Fibroblast of mammary gland (primary cell): ENCODE measurements around the gene GSK3A.
A peak's percentile ranks its signal among the peaks of the same experiment; 100 is the strongest.

ENCODE experiments used
- DNase-seq: peaks from one replicate; pipeline ENCODE4 v3.0.0-alpha.2; 2010; ENCODE audit warnings: low read depth
- H3K4me3 ChIP-seq: 2 replicates; pipeline ENCODE4 v1.5.1; 2011; ENCODE audit warnings: low read depth, mild to moderate bottlenecking, low read length, moderate library complexity; ENCODE audit not compliant: control insufficient read depth
- CTCF ChIP-seq: conservative IDR thresholded peaks from 2 replicates; pipeline ENCODE4 v1.5.1; 2011; ENCODE audit warnings: low read depth, low read length, inconsistent platforms; ENCODE audit not compliant: control insufficient read depth, insufficient read depth

The GSK3A gene

GRCh38 chr19:42217520-42218437 is 24.6 kb downstream of the GSK3A start, which contains the start of gene DEDD2:
DEDD2 (minus strand) TSS chr19:42217677; CDS start chr19:42217007, 670 bp downstream.
- peak within 1 kb of the TSS; percentile 93 for H3K4me3 ChIP-seq
- no peak for TF ChIP-seq CTCF
- peak; percentile 99 for DNase-seq

GRCh38 chr19:42216653-42217519 is 25.5 kb downstream of the GSK3A start:
- no peak for TF ChIP-seq CTCF
- H3K4me3 ChIP-seq, result peak overlapping the region; percentile 93
- DNase-seq, result peak; percentile 11

GRCh38 chr19:42214810-42215485 is 27.5 kb downstream of the GSK3A start:
- no peak for DNase-seq
- H3K4me3 ChIP-seq, result no peak overlapping the region
- no peak for TF ChIP-seq CTCF

- no peak overlapping the region for H3K4me3 ChIP-seq
- TF ChIP-seq CTCF, result no peak
- no peak for DNase-seq
Observed at GRCh38 chr19:42212886-42213285, 29.5 kb downstream of the GSK3A start.

- DNase-seq, result no peak
- no peak for TF ChIP-seq CTCF
- no peak overlapping the region for H3K4me3 ChIP-seq
Observed at GRCh38 chr19:42208612-42209011, 33.8 kb downstream of the GSK3A start.

- TF ChIP-seq CTCF, result no peak
- peak; percentile 83 for DNase-seq
- H3K4me3 ChIP-seq, result no peak overlapping the region
Observed at GRCh38 chr19:42207767-42208271, 34.6 kb downstream of the GSK3A start.
